WTC11 (cell line): Measurements from ENCODE around the gene WNK2.

Source experiments
- CBFB ChIP-seq: sonication (generic); formaldehyde crosslinking; IDR thresholded peaks from 2 replicates; pipeline ENCODE4 v1.8.1; 2022; ENCODE audit warnings: mild to moderate bottlenecking, low read depth, missing genetic modification reagents
- CTCF ChIP-seq: fragments of 200-600 bp; IDR thresholded peaks from 2 replicates; pipeline ENCODE4 v1.8.0; 2022; ENCODE audit warnings: antibody characterized with exemption
- E2F1 ChIP-seq: sonication (generic); formaldehyde crosslinking; IDR thresholded peaks from 2 replicates; pipeline ENCODE4 v1.8.0; 2022; ENCODE audit warnings: mild to moderate bottlenecking, missing genetic modification reagents
- MAX ChIP-seq: sonication (generic); formaldehyde crosslinking; IDR thresholded peaks from 2 replicates; pipeline ENCODE4 v1.8.0; 2022; ENCODE audit warnings: mild to moderate bottlenecking, missing genetic modification reagents
- NFYB ChIP-seq: sonication (generic); formaldehyde crosslinking; conservative IDR thresholded peaks from 2 replicates; pipeline ENCODE4 v1.8.0; 2022; ENCODE audit warnings: low read depth, missing genetic modification reagents
- NR2C2 ChIP-seq: sonication (generic); formaldehyde crosslinking; IDR thresholded peaks from 2 replicates; pipeline ENCODE4 v1.8.0; 2022; ENCODE audit warnings: mild to moderate bottlenecking, missing genetic modification reagents
- ZNF281 ChIP-seq: sonication (generic); formaldehyde crosslinking; IDR thresholded peaks from 2 replicates; pipeline ENCODE4 v1.8.0; 2023; ENCODE audit warnings: mild to moderate bottlenecking, missing genetic modification reagents

- no peak for TF ChIP-seq CTCF
- no peak for TF ChIP-seq NR2C2
- TF ChIP-seq CBFB (CRISPR knock-in tag), result no peak
- no peak for TF ChIP-seq ZNF281 (CRISPR knock-in tag)
- no peak for TF ChIP-seq NFYB (CRISPR knock-in tag)
- TF ChIP-seq MAX, result no peak
- no peak for TF ChIP-seq E2F1 (CRISPR knock-in tag)
Observed at GRCh38 chr9:93265972-93266371, 82.0 kb downstream of the WNK2 start.
